ENCODE results near the gene ARHGAP24.

DNA sequence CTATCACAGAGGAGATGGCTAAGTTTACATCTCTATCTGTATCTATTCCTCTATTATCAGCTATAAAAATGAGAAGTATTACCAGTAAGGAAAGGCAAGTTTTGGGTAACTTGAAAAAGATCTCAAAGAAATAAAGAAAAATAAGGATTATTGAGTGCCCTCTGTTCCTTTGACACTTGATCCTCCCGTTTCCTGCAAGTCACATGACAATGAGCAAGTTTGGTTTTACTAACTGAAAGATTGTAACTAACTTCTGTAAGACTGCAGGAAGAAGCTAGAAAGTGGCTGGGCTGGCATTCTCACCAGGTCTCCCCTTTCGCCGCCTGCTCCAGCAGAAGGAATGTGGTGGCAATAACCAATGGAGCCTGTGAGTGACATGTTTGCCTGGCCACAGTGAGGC, 59.2 kb downstream of the ARHGAP24 start:
- TF ChIP-seq, protein P1, sequence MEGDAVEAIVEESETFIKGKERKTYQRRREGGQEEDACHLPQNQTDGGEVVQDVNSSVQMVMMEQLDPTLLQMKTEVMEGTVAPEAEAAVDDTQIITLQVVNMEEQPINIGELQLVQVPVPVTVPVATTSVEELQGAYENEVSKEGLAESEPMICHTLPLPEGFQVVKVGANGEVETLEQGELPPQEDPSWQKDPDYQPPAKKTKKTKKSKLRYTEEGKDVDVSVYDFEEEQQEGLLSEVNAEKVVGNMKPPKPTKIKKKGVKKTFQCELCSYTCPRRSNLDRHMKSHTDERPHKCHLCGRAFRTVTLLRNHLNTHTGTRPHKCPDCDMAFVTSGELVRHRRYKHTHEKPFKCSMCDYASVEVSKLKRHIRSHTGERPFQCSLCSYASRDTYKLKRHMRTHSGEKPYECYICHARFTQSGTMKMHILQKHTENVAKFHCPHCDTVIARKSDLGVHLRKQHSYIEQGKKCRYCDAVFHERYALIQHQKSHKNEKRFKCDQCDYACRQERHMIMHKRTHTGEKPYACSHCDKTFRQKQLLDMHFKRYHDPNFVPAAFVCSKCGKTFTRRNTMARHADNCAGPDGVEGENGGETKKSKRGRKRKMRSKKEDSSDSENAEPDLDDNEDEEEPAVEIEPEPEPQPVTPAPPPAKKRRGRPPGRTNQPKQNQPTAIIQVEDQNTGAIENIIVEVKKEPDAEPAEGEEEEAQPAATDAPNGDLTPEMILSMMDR (IDR thresholded peaks at IDR 0.05) = no peak
- no peak for TF ChIP-seq POLR2A (IDR thresholded peaks at IDR 0.05)

Data from ovary (tissue), 3 donors.